Panc1 (cell line): ENCODE data around the gene SCYGR3. TPM values are rescaled to one million over a fixed set of nuclear protein-coding genes. Genes with fewer than 3 reads are reported as not detected.

Source experiments
- ATAC-seq: fragments of 200-7000 bp; cut with Tn5 transposase; 2 replicates; pipeline ENCODE4 v1.9.1; 2020; ENCODE audit warnings: mild to moderate bottlenecking, moderate library complexity
- BruUV-seq: library from RNA; stranded (reverse); fragments of 400-500 nt; replicated peaks from 2 replicates; lab custom pipeline; 2021; lab: Mats Ljungman, UMichigan
- CTCF ChIA-PET: fragments of 300-600 bp; sonication (Branson Sonifier 250); formaldehyde crosslinking; loops from one replicate; lab custom pipeline; 2022; ENCODE audit warnings: antibody characterized with exemption; lab: Charles Lee
- POLR2A ChIA-PET: fragments of 300-600 bp; sonication (Branson Sonifier 250); formaldehyde crosslinking; loops from one replicate; lab custom pipeline; 2022; ENCODE audit warnings: antibody characterized with exemption; lab: Charles Lee
- DNase-seq: peaks from one replicate; pipeline ENCODE4 v3.0.0-alpha.2; 2010; ENCODE audit warnings: low read depth, low spot score
- H3K27ac ChIP-seq: 2 replicates; pipeline ENCODE4 v1.5.1; 2011; ENCODE audit warnings: mild to moderate bottlenecking, low read length, inconsistent platforms
- H3K27me3 ChIP-seq: fragments of 200-500 bp; sonication (Bioruptor generic); 2 replicates; pipeline ENCODE4 v1.6.0; 2014; ENCODE audit warnings: low read length, inconsistent platforms; ENCODE audit not compliant: control insufficient read depth, insufficient read depth
- H3K36me3 ChIP-seq: fragments of 200-500 bp; sonication (Bioruptor generic); 2 replicates; pipeline ENCODE4 v1.5.1; 2014; ENCODE audit warnings: inconsistent platforms, mild to moderate bottlenecking, low read length, moderate library complexity; ENCODE audit not compliant: control insufficient read depth, insufficient read depth
- H3K4me1 ChIP-seq: 2 replicates; pipeline ENCODE4 v1.5.1; 2011; ENCODE audit warnings: inconsistent platforms, mild to moderate bottlenecking, low read length, moderate library complexity; ENCODE audit not compliant: control insufficient read depth, insufficient read depth
- H3K4me3 ChIP-seq, 2 experiments: 2 replicates each; pipeline ENCODE4 v1.5.1; 2011 to 2012; ENCODE audit warnings: low read depth in 2 of 2, low read length in 2 of 2, mild to moderate bottlenecking in 2 of 2, inconsistent platforms in 1 of 2, moderate library complexity in 1 of 2
- H3K9me3 ChIP-seq: fragments of 200-500 bp; sonication (Bioruptor generic); 2 replicates; pipeline ENCODE4 v1.5.1; 2014; ENCODE audit warnings: low read depth, mild to moderate bottlenecking, inconsistent platforms, low read length, moderate library complexity; ENCODE audit not compliant: control insufficient read depth, insufficient read depth
- POLR2AphosphoS5 ChIP-seq: IDR thresholded peaks from 2 replicates; pipeline ENCODE4 v1.6.1; 2012; ENCODE audit warnings: mild to moderate bottlenecking, low read depth, low read length, moderate library complexity
- SIN3A ChIP-seq: IDR thresholded peaks from 2 replicates; pipeline ENCODE4 v1.6.1; 2012; ENCODE audit warnings: low read depth, mild to moderate bottlenecking, low read length, moderate library complexity, borderline replicate concordance; ENCODE audit not compliant: insufficient read depth
- TCF7L2 ChIP-seq: IDR thresholded peaks from 2 replicates; pipeline ENCODE4 v1.6.1; 2011; ENCODE audit warnings: mild to moderate bottlenecking, low read depth, low read length, inconsistent platforms
- in situ Hi-C: cut with HindIII; loops from 2 replicates; pipeline ENCODE4 v1.10.0; 2016; ENCODE audit warnings: low sequenced_read_pairs, low pct_unique_long_range_greater_than_20kb
- intact Hi-C: fragments of 100-400 bp; cut with micrococcal nuclease; formaldehyde crosslinking; loops from one replicate; pipeline ENCODE4 v1.10.0; 2022; ENCODE audit not compliant: unreplicated experiment
- total RNA-seq: library from RNA; stranded (reverse); gene quantifications from one replicate; pipeline ENCODE4 v1.2.1, GENCODE V29; 2021; ENCODE audit not compliant: unreplicated experiment
- TF ChIP-seq, protein P1 (sequence below), 2 experiments: IDR thresholded peaks; 2 replicates each; pipeline ENCODE4 v1.6.1; 2011 to 2012; ENCODE audit warnings: low read depth in 2 of 2, control low read depth in 1 of 2, low read length in 1 of 2, mild to moderate bottlenecking in 1 of 2, moderate library complexity in 1 of 2; ENCODE audit not compliant: insufficient read depth in 1 of 2
- TF ChIP-seq, protein P2 (sequence below): fragments of 450-650 bp; IDR thresholded peaks from 2 replicates; pipeline ENCODE4 v1.5.1; 2017; ENCODE audit warnings: mild to moderate bottlenecking

The SCYGR3 gene
- total RNA-seq, 1 experiment from 2014 or later = not detected

DNA sequence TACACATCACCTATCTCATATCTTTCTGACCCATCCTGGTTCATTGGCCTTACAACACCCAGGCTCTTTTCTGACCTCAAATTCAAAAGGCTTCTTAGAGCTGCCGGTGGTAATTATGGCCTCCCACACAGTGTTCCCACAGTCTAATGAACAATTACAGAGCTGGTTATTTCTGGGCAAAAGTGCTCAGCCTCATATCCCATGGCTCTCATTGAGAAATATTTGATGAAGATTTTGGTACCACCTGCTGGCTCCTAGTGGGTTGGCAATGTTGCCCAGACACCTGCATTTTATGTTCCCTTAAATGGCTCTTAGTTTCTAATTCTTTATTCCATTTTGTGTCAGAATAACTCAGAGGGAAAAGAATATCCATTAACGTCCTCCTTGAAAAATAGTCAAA lies 36.0 kb downstream of the SCYGR3 start:
- ATAC-seq = no peak
- DNase-seq = no peak
- no TSS peak for BruUV-seq
- no peak overlapping the region for H3K27ac ChIP-seq
- POLR2A ChIA-PET = no interaction called here
- in situ Hi-C loops (no loop called here), intact Hi-C loops (loop anchor here (10.0 kb wide), 1 partner anchor 186 kb away; no protein-coding TSS in a partner anchor)
- TF ChIP-seq POLR2AphosphoS5 = no peak
- TF ChIP-seq SIN3A = no peak
- TF ChIP-seq, protein P1, sequence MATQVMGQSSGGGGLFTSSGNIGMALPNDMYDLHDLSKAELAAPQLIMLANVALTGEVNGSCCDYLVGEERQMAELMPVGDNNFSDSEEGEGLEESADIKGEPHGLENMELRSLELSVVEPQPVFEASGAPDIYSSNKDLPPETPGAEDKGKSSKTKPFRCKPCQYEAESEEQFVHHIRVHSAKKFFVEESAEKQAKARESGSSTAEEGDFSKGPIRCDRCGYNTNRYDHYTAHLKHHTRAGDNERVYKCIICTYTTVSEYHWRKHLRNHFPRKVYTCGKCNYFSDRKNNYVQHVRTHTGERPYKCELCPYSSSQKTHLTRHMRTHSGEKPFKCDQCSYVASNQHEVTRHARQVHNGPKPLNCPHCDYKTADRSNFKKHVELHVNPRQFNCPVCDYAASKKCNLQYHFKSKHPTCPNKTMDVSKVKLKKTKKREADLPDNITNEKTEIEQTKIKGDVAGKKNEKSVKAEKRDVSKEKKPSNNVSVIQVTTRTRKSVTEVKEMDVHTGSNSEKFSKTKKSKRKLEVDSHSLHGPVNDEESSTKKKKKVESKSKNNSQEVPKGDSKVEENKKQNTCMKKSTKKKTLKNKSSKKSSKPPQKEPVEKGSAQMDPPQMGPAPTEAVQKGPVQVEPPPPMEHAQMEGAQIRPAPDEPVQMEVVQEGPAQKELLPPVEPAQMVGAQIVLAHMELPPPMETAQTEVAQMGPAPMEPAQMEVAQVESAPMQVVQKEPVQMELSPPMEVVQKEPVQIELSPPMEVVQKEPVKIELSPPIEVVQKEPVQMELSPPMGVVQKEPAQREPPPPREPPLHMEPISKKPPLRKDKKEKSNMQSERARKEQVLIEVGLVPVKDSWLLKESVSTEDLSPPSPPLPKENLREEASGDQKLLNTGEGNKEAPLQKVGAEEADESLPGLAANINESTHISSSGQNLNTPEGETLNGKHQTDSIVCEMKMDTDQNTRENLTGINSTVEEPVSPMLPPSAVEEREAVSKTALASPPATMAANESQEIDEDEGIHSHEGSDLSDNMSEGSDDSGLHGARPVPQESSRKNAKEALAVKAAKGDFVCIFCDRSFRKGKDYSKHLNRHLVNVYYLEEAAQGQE (IDR thresholded peaks at IDR 0.05; ENCODE audit: insufficient read depth in 1 of 2, low read depth in 2 of 2, low read length in 1 of 2) = no peak
- no peak for TF ChIP-seq TCF7L2
- TF ChIP-seq, protein P2, sequence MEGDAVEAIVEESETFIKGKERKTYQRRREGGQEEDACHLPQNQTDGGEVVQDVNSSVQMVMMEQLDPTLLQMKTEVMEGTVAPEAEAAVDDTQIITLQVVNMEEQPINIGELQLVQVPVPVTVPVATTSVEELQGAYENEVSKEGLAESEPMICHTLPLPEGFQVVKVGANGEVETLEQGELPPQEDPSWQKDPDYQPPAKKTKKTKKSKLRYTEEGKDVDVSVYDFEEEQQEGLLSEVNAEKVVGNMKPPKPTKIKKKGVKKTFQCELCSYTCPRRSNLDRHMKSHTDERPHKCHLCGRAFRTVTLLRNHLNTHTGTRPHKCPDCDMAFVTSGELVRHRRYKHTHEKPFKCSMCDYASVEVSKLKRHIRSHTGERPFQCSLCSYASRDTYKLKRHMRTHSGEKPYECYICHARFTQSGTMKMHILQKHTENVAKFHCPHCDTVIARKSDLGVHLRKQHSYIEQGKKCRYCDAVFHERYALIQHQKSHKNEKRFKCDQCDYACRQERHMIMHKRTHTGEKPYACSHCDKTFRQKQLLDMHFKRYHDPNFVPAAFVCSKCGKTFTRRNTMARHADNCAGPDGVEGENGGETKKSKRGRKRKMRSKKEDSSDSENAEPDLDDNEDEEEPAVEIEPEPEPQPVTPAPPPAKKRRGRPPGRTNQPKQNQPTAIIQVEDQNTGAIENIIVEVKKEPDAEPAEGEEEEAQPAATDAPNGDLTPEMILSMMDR = no peak; the same call in 1 of the 2 replicates
- no peaks in the 10 kb centered on the region for H3K9me3 ChIP-seq
- no peak overlapping the region for H3K4me3 ChIP-seq
- no peaks in the 10 kb centered on the region; the same call in none of the 2 replicates for H3K27me3 ChIP-seq
- no peaks in the 10 kb centered on the region for H3K36me3 ChIP-seq
- CTCF ChIA-PET = interaction anchor here (0.6 kb wide), 1 partner anchor 188 kb away, joined by 4 read pairs; no protein-coding TSS in a partner anchor
- H3K4me1 ChIP-seq = no peaks in the 10 kb centered on the region

DNA sequence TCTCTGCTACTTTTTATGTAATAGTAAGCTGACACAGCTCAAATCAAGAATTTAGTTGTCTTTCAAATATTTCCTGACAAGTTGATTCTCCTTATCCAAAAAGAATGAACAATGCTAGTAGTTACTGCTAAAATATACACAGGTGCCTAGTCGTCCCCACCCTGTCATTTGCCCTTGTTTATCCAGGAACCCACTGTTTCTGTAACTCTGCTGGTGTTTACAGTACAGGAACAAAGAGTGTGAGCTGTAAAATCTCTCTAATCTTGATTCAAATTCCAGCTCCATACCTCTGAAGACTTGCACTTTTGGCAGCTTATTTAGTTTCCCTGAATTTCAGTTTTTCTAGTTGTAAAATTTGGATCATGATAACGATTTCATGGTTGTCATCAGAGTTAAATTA lies 37.1 kb downstream of the SCYGR3 start:
- no peak for ATAC-seq
- H3K4me1 ChIP-seq = no peaks in the 10 kb centered on the region
- in situ Hi-C loops (no loop called here), intact Hi-C loops (loop anchor here (10.0 kb wide), 1 partner anchor 187 kb away; no protein-coding TSS in a partner anchor)
- POLR2A ChIA-PET = no interaction called here
- TF ChIP-seq SIN3A (no peak), TCF7L2 (no peak), POLR2AphosphoS5 (no peak)
- TF ChIP-seq, protein P2 = no peak
- TF ChIP-seq, protein P1 (IDR thresholded peaks at IDR 0.05; ENCODE audit: insufficient read depth in 1 of 2, low read depth in 2 of 2, low read length in 1 of 2) = no peak
- BruUV-seq = no TSS peak
- no peak overlapping the region for H3K27ac ChIP-seq
- H3K36me3 ChIP-seq = no peaks in the 10 kb centered on the region
- DNase-seq = no peak
- no peaks in the 10 kb centered on the region for H3K9me3 ChIP-seq
- CTCF ChIA-PET = no interaction called here
- no peak overlapping the region for H3K4me3 ChIP-seq
- H3K27me3 ChIP-seq = no peaks in the 10 kb centered on the region; the same call in none of the 2 replicates
